Measurements from ENCODE around the gene SCFD2. TPM values are rescaled to one million over a fixed set of nuclear protein-coding genes. Genes with fewer than 3 reads are reported as not detected.

SCFD2 gene
- total and polyA plus RNA-seq, 2 of the 8 experiments (the other 6 are each of a cell fraction or from before 2014, with no cell fraction given), result 6.2 to 10.2 TPM

DNA sequence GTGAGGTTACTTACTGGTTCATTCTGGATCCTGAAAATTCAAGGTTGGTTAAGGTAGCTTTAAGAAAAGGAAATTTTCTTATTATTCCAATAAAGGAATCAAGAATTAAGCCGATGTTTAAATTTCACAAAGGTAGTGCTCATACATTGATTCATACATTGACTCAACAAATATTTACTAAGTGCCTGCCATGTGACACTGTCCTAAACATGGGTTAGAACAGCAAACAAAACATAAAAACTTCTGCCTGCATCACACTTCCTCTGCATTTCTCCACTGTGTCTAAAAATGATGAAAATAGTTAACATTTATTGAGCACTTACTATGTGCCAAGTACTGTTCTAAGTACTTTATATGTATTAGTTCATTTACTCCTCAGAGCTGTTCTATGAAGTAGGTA, 428.0 kb downstream of the SCFD2 start (continued):
- TF ChIP-seq, protein P1, sequence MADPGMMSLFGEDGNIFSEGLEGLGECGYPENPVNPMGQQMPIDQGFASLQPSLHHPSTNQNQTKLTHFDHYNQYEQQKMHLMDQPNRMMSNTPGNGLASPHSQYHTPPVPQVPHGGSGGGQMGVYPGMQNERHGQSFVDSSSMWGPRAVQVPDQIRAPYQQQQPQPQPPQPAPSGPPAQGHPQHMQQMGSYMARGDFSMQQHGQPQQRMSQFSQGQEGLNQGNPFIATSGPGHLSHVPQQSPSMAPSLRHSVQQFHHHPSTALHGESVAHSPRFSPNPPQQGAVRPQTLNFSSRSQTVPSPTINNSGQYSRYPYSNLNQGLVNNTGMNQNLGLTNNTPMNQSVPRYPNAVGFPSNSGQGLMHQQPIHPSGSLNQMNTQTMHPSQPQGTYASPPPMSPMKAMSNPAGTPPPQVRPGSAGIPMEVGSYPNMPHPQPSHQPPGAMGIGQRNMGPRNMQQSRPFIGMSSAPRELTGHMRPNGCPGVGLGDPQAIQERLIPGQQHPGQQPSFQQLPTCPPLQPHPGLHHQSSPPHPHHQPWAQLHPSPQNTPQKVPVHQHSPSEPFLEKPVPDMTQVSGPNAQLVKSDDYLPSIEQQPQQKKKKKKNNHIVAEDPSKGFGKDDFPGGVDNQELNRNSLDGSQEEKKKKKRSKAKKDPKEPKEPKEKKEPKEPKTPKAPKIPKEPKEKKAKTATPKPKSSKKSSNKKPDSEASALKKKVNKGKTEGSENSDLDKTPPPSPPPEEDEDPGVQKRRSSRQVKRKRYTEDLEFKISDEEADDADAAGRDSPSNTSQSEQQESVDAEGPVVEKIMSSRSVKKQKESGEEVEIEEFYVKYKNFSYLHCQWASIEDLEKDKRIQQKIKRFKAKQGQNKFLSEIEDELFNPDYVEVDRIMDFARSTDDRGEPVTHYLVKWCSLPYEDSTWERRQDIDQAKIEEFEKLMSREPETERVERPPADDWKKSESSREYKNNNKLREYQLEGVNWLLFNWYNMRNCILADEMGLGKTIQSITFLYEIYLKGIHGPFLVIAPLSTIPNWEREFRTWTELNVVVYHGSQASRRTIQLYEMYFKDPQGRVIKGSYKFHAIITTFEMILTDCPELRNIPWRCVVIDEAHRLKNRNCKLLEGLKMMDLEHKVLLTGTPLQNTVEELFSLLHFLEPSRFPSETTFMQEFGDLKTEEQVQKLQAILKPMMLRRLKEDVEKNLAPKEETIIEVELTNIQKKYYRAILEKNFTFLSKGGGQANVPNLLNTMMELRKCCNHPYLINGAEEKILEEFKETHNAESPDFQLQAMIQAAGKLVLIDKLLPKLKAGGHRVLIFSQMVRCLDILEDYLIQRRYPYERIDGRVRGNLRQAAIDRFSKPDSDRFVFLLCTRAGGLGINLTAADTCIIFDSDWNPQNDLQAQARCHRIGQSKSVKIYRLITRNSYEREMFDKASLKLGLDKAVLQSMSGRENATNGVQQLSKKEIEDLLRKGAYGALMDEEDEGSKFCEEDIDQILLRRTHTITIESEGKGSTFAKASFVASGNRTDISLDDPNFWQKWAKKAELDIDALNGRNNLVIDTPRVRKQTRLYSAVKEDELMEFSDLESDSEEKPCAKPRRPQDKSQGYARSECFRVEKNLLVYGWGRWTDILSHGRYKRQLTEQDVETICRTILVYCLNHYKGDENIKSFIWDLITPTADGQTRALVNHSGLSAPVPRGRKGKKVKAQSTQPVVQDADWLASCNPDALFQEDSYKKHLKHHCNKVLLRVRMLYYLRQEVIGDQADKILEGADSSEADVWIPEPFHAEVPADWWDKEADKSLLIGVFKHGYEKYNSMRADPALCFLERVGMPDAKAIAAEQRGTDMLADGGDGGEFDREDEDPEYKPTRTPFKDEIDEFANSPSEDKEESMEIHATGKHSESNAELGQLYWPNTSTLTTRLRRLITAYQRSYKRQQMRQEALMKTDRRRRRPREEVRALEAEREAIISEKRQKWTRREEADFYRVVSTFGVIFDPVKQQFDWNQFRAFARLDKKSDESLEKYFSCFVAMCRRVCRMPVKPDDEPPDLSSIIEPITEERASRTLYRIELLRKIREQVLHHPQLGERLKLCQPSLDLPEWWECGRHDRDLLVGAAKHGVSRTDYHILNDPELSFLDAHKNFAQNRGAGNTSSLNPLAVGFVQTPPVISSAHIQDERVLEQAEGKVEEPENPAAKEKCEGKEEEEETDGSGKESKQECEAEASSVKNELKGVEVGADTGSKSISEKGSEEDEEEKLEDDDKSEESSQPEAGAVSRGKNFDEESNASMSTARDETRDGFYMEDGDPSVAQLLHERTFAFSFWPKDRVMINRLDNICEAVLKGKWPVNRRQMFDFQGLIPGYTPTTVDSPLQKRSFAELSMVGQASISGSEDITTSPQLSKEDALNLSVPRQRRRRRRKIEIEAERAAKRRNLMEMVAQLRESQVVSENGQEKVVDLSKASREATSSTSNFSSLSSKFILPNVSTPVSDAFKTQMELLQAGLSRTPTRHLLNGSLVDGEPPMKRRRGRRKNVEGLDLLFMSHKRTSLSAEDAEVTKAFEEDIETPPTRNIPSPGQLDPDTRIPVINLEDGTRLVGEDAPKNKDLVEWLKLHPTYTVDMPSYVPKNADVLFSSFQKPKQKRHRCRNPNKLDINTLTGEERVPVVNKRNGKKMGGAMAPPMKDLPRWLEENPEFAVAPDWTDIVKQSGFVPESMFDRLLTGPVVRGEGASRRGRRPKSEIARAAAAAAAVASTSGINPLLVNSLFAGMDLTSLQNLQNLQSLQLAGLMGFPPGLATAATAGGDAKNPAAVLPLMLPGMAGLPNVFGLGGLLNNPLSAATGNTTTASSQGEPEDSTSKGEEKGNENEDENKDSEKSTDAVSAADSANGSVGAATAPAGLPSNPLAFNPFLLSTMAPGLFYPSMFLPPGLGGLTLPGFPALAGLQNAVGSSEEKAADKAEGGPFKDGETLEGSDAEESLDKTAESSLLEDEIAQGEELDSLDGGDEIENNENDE (IDR thresholded peaks at IDR 0.05; ENCODE audit: insufficient replicate concordance, low read length), result no peak

Data from H1 (cell line).